ENCODE measurements around the gene IL33. TPM values are rescaled to one million over a fixed set of nuclear protein-coding genes. Genes with fewer than 3 reads are reported as not detected.

Gene IL33
- 189 and 383 TPM in 2 replicates for total RNA-seq

GRCh38 chr9:6215562-6215961, at the start of gene IL33:
IL33 (plus strand) TSS chr9:6215807; CDS start chr9:6241695, 25,888 bp downstream.

Other genes starting within 250 kb of the IL33 start
- gene RANBP6, start 200.2 kb upstream of the IL33 start, total RNA-seq: 32.7 and 47.5 TPM in 2 replicates
- gene TPD52L3, start 112.6 kb downstream of the IL33 start, total RNA-seq: under 0.01 TPM in 1 of 2 replicates, not detected in the other
- gene UHRF2, start 197.4 kb downstream of the IL33 start, total RNA-seq: 95.0 and 124 TPM in 2 replicates